Kidney glomerular epithelial cell (primary cell): ENCODE results near the gene NDUFB2.
"Not testable (repeated sequence)": the region's sequence is repeated elsewhere in the genome, so short reads cannot be mapped to it uniquely, and the experiment has no call there.

Source experiments
- DNase-seq: peaks from one replicate; lab custom pipeline; 2025; lab: John Stamatoyannopoulos, UW

Gene NDUFB2

GRCh38 chr7:140743255-140743654 lies 46.7 kb downstream of the NDUFB2 start:
- not testable (repeated sequence) for DNase-seq

GRCh38 chr7:140744005-140744404 lies 47.5 kb downstream of the NDUFB2 start:
- DNase-seq = no peak

GRCh38 chr7:140745266-140746058 lies 49.0 kb downstream of the NDUFB2 start:
- no peak for DNase-seq

GRCh38 chr7:140746751-140747150 lies 50.2 kb downstream of the NDUFB2 start:
- DNase-seq = no peak

- no peak for DNase-seq
These were observed 56.0 kb downstream of the NDUFB2 start for GRCh38 chr7:140752533-140752932.

GRCh38 chr7:140754506-140754905 lies 58.0 kb downstream of the NDUFB2 start:
- DNase-seq = no peak
